Loucy (cell line): ENCODE measurements around the gene PGLYRP3.

Experiments
- H2AFZ ChIP-seq: fragments of 200-600 bp; sonication (generic); 2 replicates; pipeline ENCODE4 v1.6.0; 2016; ENCODE audit warnings: antibody characterized with exemption, mild to moderate bottlenecking, low read length, moderate library complexity
- H3F3A ChIP-seq: fragments of 200-600 bp; 2 replicates; pipeline ENCODE4 v1.6.0; 2016; ENCODE audit warnings: antibody characterized with exemption, low read depth, mild to moderate bottlenecking
- H3K27me3 ChIP-seq: fragments of 200-600 bp; sonication (generic); 2 replicates; pipeline ENCODE4 v1.6.1; 2014; ENCODE audit warnings: low read length, mild to moderate bottlenecking; ENCODE audit not compliant: insufficient read depth, poor library complexity, severe bottlenecking
- H3K36me3 ChIP-seq: fragments of 200-600 bp; sonication (generic); 2 replicates; pipeline ENCODE4 v1.6.1; 2016; ENCODE audit warnings: low read length; ENCODE audit not compliant: insufficient read depth
- H3K4me1 ChIP-seq: fragments of 200-600 bp; sonication (generic); 2 replicates; pipeline ENCODE4 v1.5.1; 2014; ENCODE audit warnings: low read length, mild to moderate bottlenecking; ENCODE audit not compliant: insufficient read depth, poor library complexity, severe bottlenecking
- H3K4me2 ChIP-seq: fragments of 200-600 bp; sonication (generic); 2 replicates; pipeline ENCODE4 v1.6.0; 2014; ENCODE audit warnings: antibody characterized with exemption, low read length, low read depth, mild to moderate bottlenecking; ENCODE audit not compliant: poor library complexity, severe bottlenecking
- H3K4me3 ChIP-seq: fragments of 200-600 bp; sonication (generic); 2 replicates; pipeline ENCODE4 v1.5.1; 2014; ENCODE audit warnings: low read length, mild to moderate bottlenecking, mixed read lengths; ENCODE audit not compliant: poor library complexity, severe bottlenecking
- H3K79me2 ChIP-seq: fragments of 200-600 bp; sonication (generic); 2 replicates; pipeline ENCODE4 v1.6.1; 2014; ENCODE audit warnings: low read length; ENCODE audit not compliant: insufficient read depth
- H3K9ac ChIP-seq: fragments of 200-600 bp; sonication (generic); 2 replicates; pipeline ENCODE4 v1.6.0; 2014; ENCODE audit warnings: mild to moderate bottlenecking, low read depth, low read length, moderate library complexity; ENCODE audit not compliant: poor library complexity, severe bottlenecking
- H3K9me2 ChIP-seq: fragments of 200-600 bp; sonication (generic); replicated peaks from 2 replicates; pipeline ENCODE4 v1.6.1; 2016; ENCODE audit warnings: low read depth, low read length, mixed read lengths
- H3K9me3 ChIP-seq: fragments of 200-600 bp; sonication (generic); 2 replicates; pipeline ENCODE4 v1.6.1; 2014; ENCODE audit warnings: mild to moderate bottlenecking, antibody characterized with exemption, low read length, low read depth; ENCODE audit not compliant: insufficient read depth
- H4K20me1 ChIP-seq: fragments of 200-600 bp; sonication (generic); 2 replicates; pipeline ENCODE4 v1.6.0; 2014; ENCODE audit warnings: antibody characterized with exemption, low read length, mild to moderate bottlenecking; ENCODE audit not compliant: insufficient read depth, poor library complexity, severe bottlenecking
- EZH2phosphoT487 ChIP-seq: fragments of 200-600 bp; IDR thresholded peaks from 2 replicates; pipeline ENCODE4 v1.6.1; 2018; ENCODE audit warnings: antibody characterized with exemption, mild to moderate bottlenecking, moderate library complexity, borderline replicate concordance
- TF ChIP-seq, protein P1 (sequence below): fragments of 200-600 bp; sonication (generic); conservative IDR thresholded peaks from 2 replicates; pipeline ENCODE4 v1.5.1; 2014; ENCODE audit warnings: mild to moderate bottlenecking, antibody characterized with exemption, low read length

Gene PGLYRP3

DNA sequence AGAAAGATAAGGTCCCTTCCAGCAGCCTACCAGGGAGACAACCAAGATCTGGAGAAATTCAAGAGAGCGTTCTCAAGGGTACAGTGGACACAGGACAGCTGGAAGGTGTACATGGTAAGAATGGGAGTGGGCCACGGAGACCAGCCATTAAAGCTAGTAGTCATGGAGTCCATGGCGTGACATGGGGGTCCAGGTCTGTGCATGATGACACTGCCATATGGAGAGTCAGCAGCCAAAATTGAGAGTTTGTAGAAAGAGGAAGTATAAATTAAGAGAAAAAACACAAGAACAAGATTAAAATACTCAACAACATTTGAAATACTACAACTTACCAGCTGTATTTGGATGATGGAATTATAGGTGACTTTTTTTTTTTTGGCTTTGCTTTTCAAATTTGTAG is 61.2 kb downstream of the PGLYRP3 start:
- no peak overlapping the region for H2AFZ ChIP-seq
- H3K36me3 ChIP-seq, result no peaks in the 10 kb centered on the region
- TF ChIP-seq, protein P1, sequence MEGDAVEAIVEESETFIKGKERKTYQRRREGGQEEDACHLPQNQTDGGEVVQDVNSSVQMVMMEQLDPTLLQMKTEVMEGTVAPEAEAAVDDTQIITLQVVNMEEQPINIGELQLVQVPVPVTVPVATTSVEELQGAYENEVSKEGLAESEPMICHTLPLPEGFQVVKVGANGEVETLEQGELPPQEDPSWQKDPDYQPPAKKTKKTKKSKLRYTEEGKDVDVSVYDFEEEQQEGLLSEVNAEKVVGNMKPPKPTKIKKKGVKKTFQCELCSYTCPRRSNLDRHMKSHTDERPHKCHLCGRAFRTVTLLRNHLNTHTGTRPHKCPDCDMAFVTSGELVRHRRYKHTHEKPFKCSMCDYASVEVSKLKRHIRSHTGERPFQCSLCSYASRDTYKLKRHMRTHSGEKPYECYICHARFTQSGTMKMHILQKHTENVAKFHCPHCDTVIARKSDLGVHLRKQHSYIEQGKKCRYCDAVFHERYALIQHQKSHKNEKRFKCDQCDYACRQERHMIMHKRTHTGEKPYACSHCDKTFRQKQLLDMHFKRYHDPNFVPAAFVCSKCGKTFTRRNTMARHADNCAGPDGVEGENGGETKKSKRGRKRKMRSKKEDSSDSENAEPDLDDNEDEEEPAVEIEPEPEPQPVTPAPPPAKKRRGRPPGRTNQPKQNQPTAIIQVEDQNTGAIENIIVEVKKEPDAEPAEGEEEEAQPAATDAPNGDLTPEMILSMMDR, result no peak
- no peak for TF ChIP-seq EZH2phosphoT487
- H3K9me2 ChIP-seq, result no peaks in the 10 kb centered on the region
- H3K9me3 ChIP-seq, result no peaks in the 10 kb centered on the region
- no peaks in the 10 kb centered on the region for H3K27me3 ChIP-seq
- H3F3A ChIP-seq, result no peaks in the 10 kb centered on the region
- H3K4me1 ChIP-seq, result peaks cover 6% of the 10 kb centered on the region
- no peak overlapping the region for H3K4me2 ChIP-seq
- H3K4me3 ChIP-seq, result no peak overlapping the region
- no peaks in the 10 kb centered on the region for H3K79me2 ChIP-seq
- H4K20me1 ChIP-seq, result no peaks in the 10 kb centered on the region
- H3K9ac ChIP-seq, result no peak overlapping the region

DNA sequence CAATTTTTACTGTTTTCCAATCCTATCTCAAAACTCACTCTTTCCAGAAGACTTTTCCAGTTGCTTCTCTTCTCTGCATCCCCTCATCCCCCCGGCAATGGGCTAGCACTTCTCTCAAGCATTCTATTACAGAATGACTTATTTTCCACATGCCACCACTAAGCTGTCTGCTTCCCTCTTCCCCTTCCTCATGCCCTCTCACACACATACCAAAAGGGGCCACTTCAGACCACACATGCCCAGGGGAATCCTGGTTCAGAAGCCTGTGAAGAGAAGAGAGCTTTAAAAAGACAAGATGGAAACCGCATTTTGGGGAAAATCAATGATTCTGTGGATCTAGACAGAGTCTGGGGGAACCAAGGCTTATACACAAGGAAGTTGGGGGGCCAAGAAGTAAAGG is 61.7 kb downstream of the PGLYRP3 start:
- Histone ChIP-seq H3K4me2 (no peak overlapping the region), H3F3A (no peaks in the 10 kb centered on the region), H3K36me3 (no peaks in the 10 kb centered on the region), H3K9ac (no peak overlapping the region), H3K4me3 (no peak overlapping the region), H3K27me3 (no peaks in the 10 kb centered on the region), H3K4me1 (peaks cover 6% of the 10 kb centered on the region), H3K9me3 (no peaks in the 10 kb centered on the region), H3K79me2 (no peaks in the 10 kb centered on the region), H4K20me1 (no peaks in the 10 kb centered on the region), H2AFZ (no peak overlapping the region), H3K9me2 (no peaks in the 10 kb centered on the region)
- no peak for TF ChIP-seq EZH2phosphoT487
- TF ChIP-seq, protein P1, result no peak

DNA sequence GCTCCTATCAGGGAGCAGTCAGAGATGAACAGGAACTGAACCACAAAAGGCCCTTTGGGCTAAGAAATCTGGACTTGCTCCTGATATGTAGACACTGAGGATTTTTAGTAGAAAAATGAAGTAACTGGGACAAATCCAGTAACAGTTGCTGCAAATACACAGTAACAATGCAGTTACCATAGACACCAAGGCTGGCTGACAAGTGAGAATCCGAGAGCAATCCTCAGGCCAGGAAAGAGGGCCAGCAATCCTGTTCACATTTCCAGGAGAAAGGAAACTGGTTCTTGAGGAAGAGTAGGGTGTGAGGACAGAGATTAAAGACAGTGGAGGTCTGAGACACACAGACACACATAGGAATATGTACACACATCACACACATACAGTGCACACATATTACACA is 62.6 kb downstream of the PGLYRP3 start:
- H3F3A ChIP-seq, result no peaks in the 10 kb centered on the region
- H3K9ac ChIP-seq, result no peak overlapping the region
- no peaks in the 10 kb centered on the region for H3K27me3 ChIP-seq
- H3K4me1 ChIP-seq, result peaks cover 6% of the 10 kb centered on the region
- TF ChIP-seq, protein P1, result no peak
- no peak for TF ChIP-seq EZH2phosphoT487
- no peak overlapping the region for H3K4me3 ChIP-seq
- no peaks in the 10 kb centered on the region for H3K9me3 ChIP-seq
- H2AFZ ChIP-seq, result no peak overlapping the region
- no peaks in the 10 kb centered on the region for H3K9me2 ChIP-seq
- H3K36me3 ChIP-seq, result no peaks in the 10 kb centered on the region
- no peaks in the 10 kb centered on the region for H4K20me1 ChIP-seq
- no peaks in the 10 kb centered on the region for H3K79me2 ChIP-seq
- no peak overlapping the region for H3K4me2 ChIP-seq
